CD4-positive, alpha-beta T cell (primary cell): Measurements from ENCODE around the gene C2orf92. TPM values are rescaled to one million over a fixed set of nuclear protein-coding genes. Genes with fewer than 3 reads are reported as not detected.

Experiments used
- ATAC-seq: fragments of 200-7000 bp; cut with Tn5 transposase; one replicate; pipeline ENCODE4 v1.10.0; 2022; ENCODE audit warnings: mild to moderate bottlenecking; ENCODE audit not compliant: poor library complexity
- CTCF ChIA-PET: fragments of 350-600 bp; sonication (Branson Sonifier 250); formaldehyde crosslinking; loops from one replicate; lab custom pipeline; 2021; ENCODE audit warnings: antibody characterized with exemption, inconsistent platforms; lab: Charles Lee
- POLR2A ChIA-PET: fragments of 350-600 bp; sonication (Branson Sonifier 250); formaldehyde crosslinking; loops from one replicate; lab custom pipeline; 2021; ENCODE audit warnings: antibody characterized with exemption, inconsistent platforms; lab: Charles Lee
- DNase-seq, 14 experiments: peaks; one replicate each; pipeline ENCODE4 v3.0.0-alpha.2; 2013 to 2020; ENCODE audit warnings: mixed read lengths in 2 of 14
- H3K27ac ChIP-seq, 2 donors: one replicate each; pipeline versions ENCODE4 v1.5.1 to v1.7.0; 2013; ENCODE audit warnings: low read length in 2 of 2, low read depth in 1 of 2, mild to moderate bottlenecking in 1 of 2
- H3K27me3 ChIP-seq, 2 experiments: 1 replicate in 1 of 2; 2 replicates in 1 of 2; pipeline versions ENCODE4 v1.6.1 to v1.7.0; 2013; ENCODE audit warnings: low read length in 2 of 2, control low read depth in 1 of 2, mild to moderate bottlenecking in 1 of 2, moderate library complexity in 1 of 2; ENCODE audit not compliant: insufficient read depth in 2 of 2, control insufficient read depth in 1 of 2
- H3K36me3 ChIP-seq: one replicate; pipeline ENCODE4 v1.6.1; 2013; ENCODE audit warnings: low read length, control low read depth; ENCODE audit not compliant: insufficient read depth
- H3K4me1 ChIP-seq: one replicate; pipeline ENCODE4 v1.6.1; 2013; ENCODE audit warnings: low read length, control low read depth; ENCODE audit not compliant: insufficient read depth
- H3K4me3 ChIP-seq: one replicate; pipeline ENCODE4 v1.5.1; 2013; ENCODE audit warnings: mild to moderate bottlenecking, low read length, moderate library complexity
- H3K9me3 ChIP-seq, 2 experiments: 1 replicate in 1 of 2; 2 replicates in 1 of 2; pipeline versions ENCODE4 v1.6.1 to v1.7.0; 2013; ENCODE audit warnings: low read length in 2 of 2, mild to moderate bottlenecking in 2 of 2, control low read depth in 1 of 2, moderate library complexity in 1 of 2; ENCODE audit not compliant: control insufficient read depth in 1 of 2, insufficient read depth in 1 of 2
- H3K27ac Mint-ChIP-seq: one replicate; pipeline ENCODE4 v1.8.0; 2020; ENCODE audit warnings: mixed read lengths
- H3K27me3 Mint-ChIP-seq: one replicate; pipeline ENCODE4 v1.8.0; 2021; ENCODE audit warnings: mixed read lengths
- H3K36me3 Mint-ChIP-seq: one replicate; pipeline ENCODE4 v1.8.0; 2021; ENCODE audit warnings: low read depth, mixed read lengths
- H3K4me1 Mint-ChIP-seq: one replicate; pipeline ENCODE4 v1.8.0; 2021; ENCODE audit warnings: low read depth, mixed read lengths
- H3K4me3 Mint-ChIP-seq: one replicate; pipeline ENCODE4 v1.8.0; 2020; ENCODE audit warnings: mild to moderate bottlenecking, mixed read lengths
- H3K9me3 Mint-ChIP-seq: one replicate; pipeline ENCODE4 v1.8.0; 2020; ENCODE audit warnings: mixed read lengths
- CTCF ChIP-seq: fragments of 200-600 bp; IDR thresholded peaks from one replicate; pipeline ENCODE4 v1.8.0; 2022; ENCODE audit warnings: antibody characterized with exemption, mild to moderate bottlenecking
- intact Hi-C, 2 experiments: fragments of 100-400 bp; cut with DNase I in 1 of 2; cut with micrococcal nuclease in 1 of 2; formaldehyde crosslinking; loops; one replicate each; pipeline versions ENCODE4 v1.15.1 to v1.9.0; 2023 to 2025; cut with DNase I, micrococcal nuclease
- total RNA-seq, 174 experiments: library from RNA in 2 of 174; stranded (reverse) in 2 of 174; gene quantifications; one replicate each; pipeline ENCODE4 v1.2.3 and lab custom pipeline; 2021 to 2026

C2orf92 gene
- total RNA-seq, 2 experiments from 2014 or later, result 12.4 to 13.4 TPM

DNA sequence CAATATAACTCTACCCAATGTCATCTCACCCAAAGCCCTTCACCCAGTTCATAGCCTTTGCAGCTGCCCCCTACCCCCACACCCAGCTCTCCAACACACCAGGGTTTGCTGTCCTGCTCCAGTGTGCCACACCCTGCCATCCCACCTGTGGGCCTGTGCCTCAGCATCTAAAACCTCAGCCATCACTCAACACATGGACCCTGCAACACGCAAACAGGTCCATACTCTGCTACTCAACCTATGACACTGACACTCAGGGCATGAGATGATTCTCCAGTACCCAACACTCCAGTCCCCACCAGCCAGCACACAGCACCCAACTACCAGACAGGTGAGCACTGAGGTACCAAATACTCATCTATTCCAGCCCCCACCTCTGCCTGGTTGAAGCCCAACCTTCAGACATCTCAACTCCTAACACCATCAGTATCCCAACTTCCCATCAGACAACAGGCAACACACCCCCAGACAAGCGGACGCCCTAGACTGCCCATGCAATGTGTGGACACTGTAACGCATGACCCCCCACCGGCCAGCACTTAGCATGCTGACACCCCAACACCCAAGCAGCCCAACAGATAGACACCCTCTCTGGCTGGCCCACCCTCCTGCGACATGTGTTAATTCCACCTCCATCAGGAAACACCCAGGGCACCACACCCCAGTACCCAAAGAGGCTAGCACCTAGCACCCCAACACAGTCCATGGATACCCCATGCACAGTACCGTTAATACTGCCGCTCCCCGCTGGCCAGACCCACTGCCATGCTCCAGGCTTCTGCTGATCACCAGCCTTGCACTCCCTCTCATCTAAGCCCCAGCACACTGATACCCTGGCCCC, 68.9 kb downstream of the C2orf92 start:
- peaks cover 75% of the 10 kb centered on the region for H3K36me3 Mint-ChIP-seq
- ATAC-seq (no peak), DNase-seq (peak in 1 of 14 experiments; percentile 29)
- no peaks in the 10 kb centered on the region for H3K27me3 ChIP-seq
- H3K4me1 Mint-ChIP-seq, result peaks cover 47% of the 10 kb centered on the region
- POLR2A ChIA-PET, result no interaction called here
- peaks cover 42% of the 10 kb centered on the region for H3K4me1 ChIP-seq
- peak overlapping the region; percentile 71 for H3K27ac Mint-ChIP-seq
- intact Hi-C loops, result no loop called here
- CTCF ChIA-PET, result no interaction called here
- no peak overlapping the region for H3K4me3 ChIP-seq
- H3K27me3 Mint-ChIP-seq, result no peaks in the 10 kb centered on the region
- no peaks in the 10 kb centered on the region for H3K9me3 ChIP-seq
- H3K9me3 Mint-ChIP-seq, result no peaks in the 10 kb centered on the region
- no peak overlapping the region for H3K27ac ChIP-seq
- TF ChIP-seq CTCF, result no peak
- peak overlapping the region; percentile 13 for H3K4me3 Mint-ChIP-seq
- peaks cover 79% of the 10 kb centered on the region for H3K36me3 ChIP-seq

DNA sequence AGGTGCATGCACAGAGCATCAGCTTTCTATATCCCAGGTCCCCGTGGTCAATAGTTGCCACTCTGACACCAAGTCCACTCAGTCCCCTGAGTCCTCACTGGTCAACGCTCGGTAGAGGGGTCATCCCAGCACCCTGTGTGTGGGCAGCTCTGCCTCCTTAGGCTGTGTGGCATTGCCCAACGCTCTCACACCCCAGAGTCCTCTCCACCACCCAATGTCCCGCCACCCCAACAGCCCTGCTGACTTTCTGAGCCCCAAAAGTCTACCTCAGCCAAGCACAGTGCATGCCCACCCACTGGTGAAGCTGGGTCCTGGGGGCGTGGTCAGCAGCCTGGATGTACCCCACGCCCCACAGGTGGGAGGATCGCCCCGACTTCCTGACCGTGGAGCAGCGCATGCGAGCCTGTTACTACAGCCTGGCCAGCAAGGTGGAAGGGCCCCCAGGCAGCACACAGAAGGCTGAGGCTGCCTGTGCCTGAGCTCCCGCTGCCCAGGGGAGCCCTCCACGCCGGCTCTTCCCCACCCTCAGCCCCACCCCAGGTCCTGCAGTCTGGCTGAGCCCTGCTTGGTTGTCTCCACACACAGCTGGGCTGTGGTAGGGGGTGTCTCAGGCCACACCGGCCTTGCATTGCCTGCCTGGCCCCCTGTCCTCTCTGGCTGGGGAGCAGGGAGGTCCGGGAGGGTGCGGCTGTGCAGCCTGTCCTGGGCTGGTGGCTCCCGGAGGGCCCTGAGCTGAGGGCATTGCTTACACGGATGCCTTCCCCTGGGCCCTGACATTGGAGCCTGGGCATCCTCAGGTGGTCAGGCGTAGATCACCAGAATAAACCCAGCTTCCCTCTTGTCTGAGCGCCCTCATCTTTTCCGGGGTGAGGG, 69.7 kb downstream of the C2orf92 start:
- POLR2A ChIA-PET, result interaction anchor here (2.8 to 4.9 kb wide), 2 partner anchors 21 to 26 kb away, joined by 20 to 42 read pairs; partner anchors contain the start of gene ZAP70
- DNase-seq (peak in 1 of 14 experiments; percentile 32), ATAC-seq (no peak)
- Mint-ChIP-seq H3K4me1 (peaks cover 55% of the 10 kb centered on the region), H3K4me3 (no peak overlapping the region), H3K27ac (peak overlapping the region; percentile 71), H3K36me3 (peaks cover 70% of the 10 kb centered on the region), H3K27me3 (no peaks in the 10 kb centered on the region), H3K9me3 (no peaks in the 10 kb centered on the region)
- CTCF ChIA-PET, result interaction anchor here (1.1 to 1.9 kb wide), 4 partner anchors 12 to 39 kb away, joined by 5 to 11 read pairs (median 6); no protein-coding TSS in a partner anchor
- H3K9me3 ChIP-seq, result no peaks in the 10 kb centered on the region
- intact Hi-C loops, result no loop called here
- peaks cover 49% of the 10 kb centered on the region for H3K4me1 ChIP-seq
- peaks cover 70% of the 10 kb centered on the region for H3K36me3 ChIP-seq
- no peak overlapping the region for H3K27ac ChIP-seq
- TF ChIP-seq CTCF, result no peak
- no peaks in the 10 kb centered on the region for H3K27me3 ChIP-seq
- no peak overlapping the region for H3K4me3 ChIP-seq

GRCh38 chr2:97739893-97740245, 70.4 kb downstream of the C2orf92 start:
- peaks cover 64% of the 10 kb centered on the region for H3K36me3 ChIP-seq
- POLR2A ChIA-PET, result interaction anchor here (1.6 to 4.9 kb wide), 3 partner anchors 19 to 26 kb away, joined by 3 to 42 read pairs (median 20); partner anchors contain the start of gene ZAP70
- intact Hi-C loops, result no loop called here

More at GRCh38 chr2:97739893-97740245, 70.4 kb downstream of the C2orf92 start:
- no peaks in the 10 kb centered on the region for H3K27me3 ChIP-seq
- Mint-ChIP-seq H3K36me3 (peaks cover 67% of the 10 kb centered on the region), H3K4me3 (no peak overlapping the region), H3K27ac (peak overlapping the region; percentile 79), H3K4me1 (peaks cover 59% of the 10 kb centered on the region), H3K27me3 (no peaks in the 10 kb centered on the region), H3K9me3 (no peaks in the 10 kb centered on the region)
- no peak overlapping the region for H3K4me3 ChIP-seq
- peak in 1 of 14 experiments; percentile 29 for DNase-seq
- no peak overlapping the region for H3K27ac ChIP-seq
- no peaks in the 10 kb centered on the region for H3K9me3 ChIP-seq
- peaks cover 51% of the 10 kb centered on the region for H3K4me1 ChIP-seq
- no peak for TF ChIP-seq CTCF
- CTCF ChIA-PET, result interaction anchor here (1.1 to 1.9 kb wide), 5 partner anchors 13 to 40 kb away, joined by 5 to 11 read pairs (median 6); no protein-coding TSS in a partner anchor
- no peak for ATAC-seq
